Right lobe of liver (tissue), 4 donors: ENCODE results near the gene ARL3.

Experiments
- POLR2A ChIP-seq: fragments of 450-650 bp; IDR thresholded peaks from one replicate; pipeline ENCODE4 v1.6.1; 2017; ENCODE audit warnings: antibody characterized with exemption, mild to moderate bottlenecking
- TF ChIP-seq, protein P1 (sequence below), 4 donors: fragments of 200-600 bp in 3 of 4; fragments of 450-650 bp in 1 of 4; IDR thresholded peaks; one replicate each; pipeline versions ENCODE4 v1.5.1 to v1.8.0; 2016 to 2022; ENCODE audit warnings: antibody characterized with exemption in 4 of 4, mild to moderate bottlenecking in 2 of 4
- donor health status: DM: no; HTN: no; CAD: no.
- donor health status: DM: no; HTN: no; CAD: no.
- donor health status: DM: no; HTN: yes; CAD: no.

DNA sequence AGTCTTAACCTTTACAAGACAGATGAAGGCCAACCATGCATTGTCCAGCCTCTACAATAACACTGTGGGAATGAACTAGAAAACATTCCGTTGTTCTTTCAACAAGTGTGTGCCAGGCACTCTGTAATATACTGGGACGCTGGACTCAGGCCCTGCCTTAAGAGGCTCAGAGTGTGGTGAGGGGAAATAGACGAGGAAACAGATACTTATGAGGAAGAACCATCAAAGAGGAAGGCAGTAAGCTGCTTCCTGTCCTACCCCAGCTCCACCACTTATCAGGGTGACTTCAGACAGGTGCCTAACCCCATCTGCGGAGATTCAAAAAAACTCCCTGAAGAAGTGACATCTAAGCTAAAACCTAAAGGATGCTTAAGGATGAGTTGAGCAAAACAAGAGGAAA is 78.8 kb downstream of the ARL3 start:
- TF ChIP-seq, protein P1, sequence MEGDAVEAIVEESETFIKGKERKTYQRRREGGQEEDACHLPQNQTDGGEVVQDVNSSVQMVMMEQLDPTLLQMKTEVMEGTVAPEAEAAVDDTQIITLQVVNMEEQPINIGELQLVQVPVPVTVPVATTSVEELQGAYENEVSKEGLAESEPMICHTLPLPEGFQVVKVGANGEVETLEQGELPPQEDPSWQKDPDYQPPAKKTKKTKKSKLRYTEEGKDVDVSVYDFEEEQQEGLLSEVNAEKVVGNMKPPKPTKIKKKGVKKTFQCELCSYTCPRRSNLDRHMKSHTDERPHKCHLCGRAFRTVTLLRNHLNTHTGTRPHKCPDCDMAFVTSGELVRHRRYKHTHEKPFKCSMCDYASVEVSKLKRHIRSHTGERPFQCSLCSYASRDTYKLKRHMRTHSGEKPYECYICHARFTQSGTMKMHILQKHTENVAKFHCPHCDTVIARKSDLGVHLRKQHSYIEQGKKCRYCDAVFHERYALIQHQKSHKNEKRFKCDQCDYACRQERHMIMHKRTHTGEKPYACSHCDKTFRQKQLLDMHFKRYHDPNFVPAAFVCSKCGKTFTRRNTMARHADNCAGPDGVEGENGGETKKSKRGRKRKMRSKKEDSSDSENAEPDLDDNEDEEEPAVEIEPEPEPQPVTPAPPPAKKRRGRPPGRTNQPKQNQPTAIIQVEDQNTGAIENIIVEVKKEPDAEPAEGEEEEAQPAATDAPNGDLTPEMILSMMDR (IDR thresholded peaks at IDR 0.05), result no peak
- no peak for TF ChIP-seq POLR2A
